H1 (cell line): ENCODE data around the gene CNOT1. TPM values are rescaled to one million over a fixed set of nuclear protein-coding genes. Genes with fewer than 3 reads are reported as not detected.

Source experiments
- CHD7 ChIP-seq: fragments of 300-600 bp; sonication (generic); IDR thresholded peaks from 2 replicates; pipeline ENCODE4 v1.7.1; 2012; ENCODE audit warnings: low read length, moderate library complexity, mild to moderate bottlenecking, inconsistent platforms; ENCODE audit not compliant: insufficient replicate concordance
- NRF1 ChIP-seq: IDR thresholded peaks from 2 replicates; pipeline ENCODE4 v1.6.1; 2011; ENCODE audit warnings: mild to moderate bottlenecking, low read depth, low read length, improper control_type of control experiment
- PHF8 ChIP-seq: fragments of 200-600 bp; sonication (generic); conservative IDR thresholded peaks from 2 replicates; pipeline ENCODE4 v1.7.1; 2012; ENCODE audit warnings: low read depth, mild to moderate bottlenecking, inconsistent platforms, low read length, moderate library complexity
- SP1 ChIP-seq: IDR thresholded peaks from 2 replicates; pipeline ENCODE4 v1.6.1; 2011; ENCODE audit warnings: low read depth, low read length
- polyA plus RNA-seq, 7 experiments: library from polyadenylated mRNA; depleted of rRNA in 3 of 7; stranded (reverse) in 5 of 7; unstranded in 2 of 7; fragments of >200 nt in 5 of 7; fragments of 200-250 nt in 2 of 7; gene quantifications; 1 replicate in 5 of 7; 2 replicates in 1 of 7; 4 replicates in 1 of 7; pipeline versions ENCODE4 v1.2.1 to v1.2.3, GENCODE V29; 2011 to 2013; ENCODE audit warnings: missing spikeins in 2 of 7, mixed read lengths in 2 of 7
- total RNA-seq: library from RNA; stranded (reverse); fragmentation: NEBNext Ultra II Directional; extraction: Animal tissue kit (Norgen Biotek cat#: 25700); gene quantifications from 2 replicates; pipeline ENCODE4 v1.2.1, GENCODE V29; 2021

Gene CNOT1
- total and polyA plus RNA-seq, 2 of the 8 experiments (the other 6 are each of a cell fraction or from before 2014, with no cell fraction given): 306 to 319 TPM

- TF ChIP-seq CHD7 (no peak), PHF8 (no peak), NRF1 (no peak), SP1 (no peak)
Observed at GRCh38 chr16:58582971-58583765, 46.5 kb downstream of the CNOT1 start (continued).
